ENCODE results near the gene NIFK. TPM values are rescaled to one million over a fixed set of nuclear protein-coding genes. Genes with fewer than 3 reads are reported as not detected.
"Not testable (repeated sequence)": the region's sequence is repeated elsewhere in the genome, so short reads cannot be mapped to it uniquely, and the experiment has no call there.

The NIFK gene
- total RNA-seq, 2 donors from 2014 or later, result 118 to 137 TPM

DNA sequence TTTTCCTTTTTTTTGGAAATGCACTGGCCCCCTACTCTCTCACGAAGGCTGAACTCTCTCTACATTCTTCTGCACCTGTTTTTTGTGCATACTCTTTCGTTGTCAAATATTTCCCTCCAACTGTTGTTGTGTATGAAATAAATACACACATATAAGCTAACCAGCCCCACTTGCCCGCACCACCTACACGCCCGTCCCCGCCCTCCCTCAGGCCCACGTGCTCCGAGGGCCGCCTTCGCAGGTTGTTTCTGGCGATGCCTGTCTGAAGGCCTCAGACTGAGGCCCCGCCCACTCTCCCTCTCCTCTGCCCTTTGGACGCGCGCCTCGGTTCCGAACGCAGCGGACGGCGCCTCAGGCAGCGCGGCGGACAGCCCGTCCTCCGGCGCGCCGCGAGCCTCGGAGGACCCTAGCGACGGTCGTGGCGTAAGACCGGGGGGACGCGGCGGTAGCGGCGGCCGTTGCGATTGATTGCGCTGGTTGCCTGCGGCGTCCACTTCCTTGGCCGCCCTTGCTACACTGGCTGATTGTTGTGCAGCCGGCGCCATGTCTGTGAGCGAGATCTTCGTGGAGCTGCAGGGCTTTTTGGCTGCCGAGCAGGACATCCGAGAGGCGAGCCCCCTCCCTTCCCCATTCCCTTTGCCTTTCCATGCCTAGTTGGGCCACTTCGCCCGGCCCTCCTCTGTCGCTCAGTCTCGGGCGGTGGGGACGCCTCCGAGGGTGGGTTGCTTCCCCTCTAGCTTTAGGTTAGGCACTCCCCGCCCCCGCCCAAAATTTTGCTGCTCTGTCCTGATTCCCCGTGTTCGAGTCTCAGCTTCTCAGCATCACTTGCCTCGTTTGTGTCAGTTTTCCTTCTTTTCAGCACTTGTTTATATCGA is 18.8 kb upstream of the NIFK start, which contains the start of gene TSN:
Gene TSN (plus strand): TSS at position 415 of the 875 bp plus-strand sequence. CDS start 129 bp downstream, at position 544.
- ATAC-seq (replicated peaks in 1 of 2) (peak; percentile 98 to 99), DNase-seq (peak; percentile 98 to 99)
- no peaks in the 10 kb centered on the region for H3K27me3 Mint-ChIP-seq (ENCODE audit: low read depth)
- H3K36me3 Mint-ChIP-seq (ENCODE audit: insufficient read depth in 2 of 2), result peaks cover 5 to 9% of the 10 kb centered on the region in 2 donors
- H3K4me1 Mint-ChIP-seq (ENCODE audit: low read depth), result peaks cover 36% of the 10 kb centered on the region
- H3K27ac Mint-ChIP-seq, result peak within 1 kb of the TSS; percentile 84
- peak within 1 kb of the TSS; percentile 83 to 87 for H3K4me3 Mint-ChIP-seq
- H3K9me3 Mint-ChIP-seq, result no peaks in the 10 kb centered on the region

DNA sequence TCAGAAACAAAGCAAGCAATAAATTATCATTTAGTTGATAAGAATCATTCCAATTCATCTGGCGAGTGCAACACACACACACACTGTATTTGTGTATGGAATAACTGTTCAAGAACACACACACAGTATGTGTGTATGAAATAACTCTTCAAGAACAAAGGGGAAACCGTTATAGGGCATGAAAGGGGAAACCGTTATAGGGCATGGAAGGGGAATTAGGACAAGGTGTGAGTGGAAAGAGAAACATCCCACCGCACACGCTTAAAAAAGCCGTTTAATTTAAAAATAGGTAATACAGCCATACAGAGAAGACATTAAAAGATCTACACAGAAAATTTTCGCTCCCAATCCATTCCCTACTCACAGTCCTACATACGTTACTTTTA is 18.2 kb upstream of the NIFK start:
- H3K36me3 Mint-ChIP-seq (ENCODE audit: insufficient read depth in 2 of 2), result peaks cover 5 to 9% of the 10 kb centered on the region in 2 donors
- peaks cover 34% of the 10 kb centered on the region for H3K4me1 Mint-ChIP-seq (ENCODE audit: low read depth)
- DNase-seq, result no peak
- no peaks in the 10 kb centered on the region for H3K9me3 Mint-ChIP-seq
- peak overlapping the region; percentile 66 for H3K27ac Mint-ChIP-seq
- no peaks in the 10 kb centered on the region for H3K27me3 Mint-ChIP-seq (ENCODE audit: low read depth)
- peak overlapping the region; percentile 83 to 87 for H3K4me3 Mint-ChIP-seq
- ATAC-seq (replicated peaks in 1 of 2), result no peak

DNA sequence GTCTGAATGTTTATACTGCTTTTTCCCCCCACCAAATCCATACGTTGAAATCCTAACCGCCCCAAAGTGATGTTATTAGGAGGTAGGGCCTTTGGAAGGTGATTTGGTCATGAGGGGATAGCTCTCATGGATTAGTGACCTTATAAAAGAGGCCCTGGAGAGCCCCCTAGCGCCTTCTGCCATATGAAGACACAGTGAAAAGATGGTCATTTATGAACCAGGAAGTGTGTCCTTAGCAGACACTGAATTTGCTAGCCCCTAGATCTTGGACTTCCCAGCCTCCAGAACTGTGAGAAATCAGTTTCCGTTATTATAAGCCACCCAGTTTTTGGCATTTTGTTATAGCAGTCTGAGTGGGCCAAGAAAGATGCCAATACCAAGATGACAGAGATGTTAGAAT is 11.5 kb upstream of the NIFK start:
- no peaks in the 10 kb centered on the region for H3K27me3 Mint-ChIP-seq (ENCODE audit: low read depth)
- H3K4me1 Mint-ChIP-seq (ENCODE audit: low read depth), result peaks cover 15% of the 10 kb centered on the region
- no peak overlapping the region for H3K4me3 Mint-ChIP-seq
- ATAC-seq (replicated peaks in 1 of 2) (peak; percentile 30 to 49), DNase-seq (no peak)
- H3K9me3 Mint-ChIP-seq, result no peaks in the 10 kb centered on the region
- H3K27ac Mint-ChIP-seq, result peak overlapping the region; percentile 85
- no peaks in the 10 kb centered on the region for H3K36me3 Mint-ChIP-seq (ENCODE audit: insufficient read depth in 2 of 2)

DNA sequence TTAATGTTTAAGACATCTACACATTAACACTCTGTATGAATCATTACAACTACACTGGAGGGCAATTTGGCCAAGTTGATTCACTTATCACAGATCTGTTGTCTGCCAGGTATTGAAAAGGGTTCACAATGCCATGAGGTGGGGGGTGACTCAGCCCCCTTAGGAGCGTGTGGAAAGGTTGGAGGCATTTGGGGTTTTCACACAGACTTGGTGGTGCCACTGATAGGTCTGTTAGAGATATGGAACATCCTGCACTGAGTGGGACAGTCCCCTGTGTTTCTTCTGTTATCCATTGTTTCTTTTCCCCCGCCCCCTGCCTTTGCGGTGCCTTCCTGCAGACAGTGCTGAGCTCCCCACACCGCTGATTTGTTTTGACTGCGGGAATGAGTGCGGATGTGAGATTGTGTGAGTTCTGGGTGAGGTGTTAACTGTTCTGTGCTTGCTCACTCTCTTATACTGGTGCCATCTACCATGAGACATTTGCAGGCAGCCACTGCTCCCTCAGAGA is 9.4 kb upstream of the NIFK start:
- Mint-ChIP-seq H3K4me1 (ENCODE audit: low read depth) (peaks cover 15% of the 10 kb centered on the region), H3K27ac (no peak overlapping the region), H3K36me3 (ENCODE audit: insufficient read depth in 2 of 2) (no peaks in the 10 kb centered on the region), H3K27me3 (ENCODE audit: low read depth) (no peaks in the 10 kb centered on the region), H3K9me3 (no peaks in the 10 kb centered on the region), H3K4me3 (peak overlapping the region in 1 of 2 donors; percentile 20)
- peak; percentile 29 to 48 for DNase-seq
- peak; percentile 85 to 93 for ATAC-seq (replicated peaks in 1 of 2)

DNA sequence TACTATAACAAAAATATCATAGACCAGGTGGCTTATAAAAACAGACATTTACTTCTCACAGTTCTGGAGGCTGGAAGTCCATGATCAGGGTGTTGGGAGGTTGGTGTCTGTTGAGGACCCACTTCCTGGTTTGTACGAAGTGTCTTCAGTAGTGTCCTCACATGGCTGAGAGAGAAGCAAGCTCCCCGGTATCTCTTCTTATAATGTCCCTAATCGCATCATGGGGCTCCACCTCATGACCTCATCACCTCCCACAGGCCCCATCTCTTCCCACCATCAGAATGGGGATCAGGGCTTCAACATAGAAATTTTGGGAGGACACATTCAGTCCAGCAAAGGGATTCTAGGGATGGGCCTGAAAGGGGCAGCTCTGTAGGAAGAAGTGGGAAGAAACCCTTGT is 4.8 kb upstream of the NIFK start:
- no peaks in the 10 kb centered on the region for H3K27me3 Mint-ChIP-seq (ENCODE audit: low read depth)
- H3K36me3 Mint-ChIP-seq (ENCODE audit: insufficient read depth in 2 of 2), result peaks cover 0 to 2% of the 10 kb centered on the region in 2 donors
- ATAC-seq (replicated peaks in 1 of 2), result no peak
- no peak overlapping the region for H3K27ac Mint-ChIP-seq
- H3K4me3 Mint-ChIP-seq, result no peak overlapping the region
- peaks cover 29% of the 10 kb centered on the region for H3K4me1 Mint-ChIP-seq (ENCODE audit: low read depth)
- H3K9me3 Mint-ChIP-seq, result no peaks in the 10 kb centered on the region
- no peak for DNase-seq

DNA sequence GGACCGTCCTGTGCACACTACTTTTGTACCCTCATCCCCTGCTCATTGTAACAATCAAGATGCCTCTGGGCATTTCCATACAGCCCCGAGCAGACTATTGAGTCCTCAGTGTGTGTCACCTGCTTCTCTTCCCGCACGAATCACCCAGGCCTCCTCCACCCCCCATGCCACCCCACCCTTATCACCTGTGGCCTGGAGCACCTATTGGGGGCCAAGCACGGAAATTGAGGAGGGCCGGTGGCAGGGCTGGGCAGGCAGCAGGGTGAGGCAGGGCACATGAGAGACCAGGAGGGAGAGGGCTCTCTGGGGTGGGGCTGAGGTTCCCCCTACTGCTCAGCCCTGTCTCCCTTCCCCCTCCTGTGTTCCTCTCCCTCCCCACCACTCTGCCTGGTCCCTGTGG is 4.3 kb upstream of the NIFK start:
- ATAC-seq (replicated peaks in 1 of 2), result no peak
- Mint-ChIP-seq H3K27ac (no peak overlapping the region), H3K4me1 (ENCODE audit: low read depth) (peaks cover 24% of the 10 kb centered on the region)

DNA sequence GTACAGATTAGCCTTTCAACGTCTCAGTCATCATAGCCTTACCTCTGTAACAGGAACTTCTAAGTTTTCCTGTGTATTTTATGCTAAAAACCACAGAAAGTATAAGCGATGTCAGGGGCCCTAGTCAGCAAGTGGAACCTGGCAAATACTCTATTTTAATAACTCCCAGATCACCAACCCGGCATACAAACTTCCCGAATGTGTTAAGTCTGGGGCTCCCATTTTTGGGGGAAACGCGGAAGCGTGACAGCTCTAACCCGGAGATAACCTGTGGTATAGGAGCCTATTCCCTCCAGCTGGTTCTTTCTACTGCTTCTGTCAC is 574 bp downstream of the NIFK start:
- DNase-seq (no peak), ATAC-seq (replicated peaks in 1 of 2) (no peak)
- no peaks in the 10 kb centered on the region for H3K9me3 Mint-ChIP-seq
- H3K4me1 Mint-ChIP-seq (ENCODE audit: low read depth), result peaks cover 57% of the 10 kb centered on the region
- H3K36me3 Mint-ChIP-seq (ENCODE audit: insufficient read depth in 2 of 2), result peaks cover 14 to 35% of the 10 kb centered on the region in 2 donors
- no peaks in the 10 kb centered on the region for H3K27me3 Mint-ChIP-seq (ENCODE audit: low read depth)
- peak overlapping the region; percentile 95 for H3K27ac Mint-ChIP-seq
- peak overlapping the region; percentile 97 to 98 for H3K4me3 Mint-ChIP-seq

More for the DNA sequence above, 4.3 kb upstream of the NIFK start:
- DNase-seq, result no peak
- Mint-ChIP-seq H3K9me3 (no peaks in the 10 kb centered on the region), H3K4me3 (no peak overlapping the region), H3K27me3 (ENCODE audit: low read depth) (no peaks in the 10 kb centered on the region), H3K36me3 (ENCODE audit: insufficient read depth in 2 of 2) (peaks cover under 1 to 6% of the 10 kb centered on the region in 2 donors)

DNA sequence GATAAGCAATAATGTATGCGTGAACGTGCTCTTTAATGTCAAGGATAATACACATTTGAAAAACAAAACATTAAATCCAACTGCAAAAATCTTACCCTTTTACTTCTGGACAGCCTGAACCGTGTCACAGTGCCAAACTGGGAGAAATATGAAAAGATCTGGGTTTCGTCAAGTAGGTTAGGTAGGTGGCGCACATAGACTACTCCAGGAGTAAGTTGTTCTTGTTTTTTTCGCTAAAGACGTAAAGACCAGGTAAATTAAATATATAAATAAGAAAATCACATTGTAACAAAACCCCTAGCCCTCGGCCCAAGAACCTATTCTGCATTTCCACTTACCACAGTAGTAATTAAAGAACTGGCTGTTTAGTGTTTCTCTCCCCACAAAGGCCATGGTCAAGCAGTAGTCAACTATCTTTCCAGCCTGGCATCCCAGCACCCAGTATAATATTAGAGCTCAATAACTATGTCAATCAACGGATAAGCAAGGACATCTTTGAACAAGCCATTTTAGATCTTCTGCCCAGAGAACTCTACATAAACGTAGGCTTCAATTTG is 1.1 kb downstream of the NIFK start:
- Mint-ChIP-seq H3K27me3 (ENCODE audit: low read depth) (no peaks in the 10 kb centered on the region), H3K27ac (peak overlapping the region; percentile 95), H3K36me3 (ENCODE audit: insufficient read depth in 2 of 2) (peaks cover 16 to 39% of the 10 kb centered on the region in 2 donors), H3K4me1 (ENCODE audit: low read depth) (peaks cover 62% of the 10 kb centered on the region), H3K9me3 (no peaks in the 10 kb centered on the region), H3K4me3 (peak overlapping the region; percentile 97 to 98)
- no peak for DNase-seq
- ATAC-seq (replicated peaks in 1 of 2), result no peak

DNA sequence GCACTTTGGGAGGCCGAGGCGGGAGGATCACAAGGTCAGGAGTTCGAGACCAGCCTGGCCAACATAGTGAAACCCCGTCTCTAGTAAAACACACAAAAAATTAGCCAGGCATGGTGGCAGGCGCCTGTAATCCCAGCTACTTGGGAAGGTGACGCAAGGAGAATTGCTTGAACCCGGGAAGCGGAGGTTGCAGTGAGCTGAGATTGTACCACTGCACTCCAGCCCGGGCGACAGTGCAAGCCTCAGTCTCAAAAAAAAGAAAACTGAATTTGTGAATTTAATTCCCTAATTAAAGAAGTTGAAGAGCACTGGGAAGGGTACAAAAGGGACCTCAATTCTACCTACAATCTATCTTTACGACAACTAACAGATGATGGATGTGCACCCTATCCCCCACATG is 2.1 kb downstream of the NIFK start:
- H3K27me3 Mint-ChIP-seq (ENCODE audit: low read depth), result not testable (repeated sequence)

DNA sequence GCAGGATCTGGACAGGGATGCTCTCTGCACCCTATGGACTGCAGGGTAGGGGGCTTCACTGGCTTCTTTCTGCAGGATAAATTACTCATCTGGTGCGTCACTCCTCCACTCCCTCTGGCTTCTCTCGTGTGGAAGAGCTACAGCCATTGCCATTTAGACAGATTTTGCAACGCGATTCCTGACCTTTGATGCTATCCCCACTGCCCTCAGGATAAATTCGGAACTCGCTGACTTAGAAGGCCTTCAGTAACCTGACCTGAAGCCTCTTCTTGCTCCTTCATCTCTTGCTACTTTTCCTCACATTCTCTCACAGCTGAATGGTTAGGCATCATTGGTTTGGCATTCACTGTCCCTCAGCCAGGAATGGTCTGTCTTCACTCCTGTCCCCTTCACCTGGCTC is 5.3 kb downstream of the NIFK start:
- Mint-ChIP-seq H3K4me1 (ENCODE audit: low read depth) (peaks cover 72% of the 10 kb centered on the region), H3K4me3 (peak overlapping the region in 1 of 2 donors; percentile 3), H3K36me3 (ENCODE audit: insufficient read depth in 2 of 2) (peaks cover 23 to 63% of the 10 kb centered on the region in 2 donors), H3K27me3 (ENCODE audit: low read depth) (no peaks in the 10 kb centered on the region), H3K9me3 (no peaks in the 10 kb centered on the region), H3K27ac (peak overlapping the region; percentile 83)
- no peak for DNase-seq
- no peak for ATAC-seq (replicated peaks in 1 of 2)

More for the DNA sequence above, 2.1 kb downstream of the NIFK start:
- peak overlapping the region; percentile 97 to 98 for H3K4me3 Mint-ChIP-seq
- H3K4me1 Mint-ChIP-seq (ENCODE audit: low read depth), result peaks cover 66% of the 10 kb centered on the region
- not testable (repeated sequence) for DNase-seq; H3K27ac Mint-ChIP-seq; ATAC-seq (replicated peaks in 1 of 2); H3K9me3 Mint-ChIP-seq
- H3K36me3 Mint-ChIP-seq (ENCODE audit: insufficient read depth in 2 of 2), result peaks cover 16 to 47% of the 10 kb centered on the region in 2 donors

DNA sequence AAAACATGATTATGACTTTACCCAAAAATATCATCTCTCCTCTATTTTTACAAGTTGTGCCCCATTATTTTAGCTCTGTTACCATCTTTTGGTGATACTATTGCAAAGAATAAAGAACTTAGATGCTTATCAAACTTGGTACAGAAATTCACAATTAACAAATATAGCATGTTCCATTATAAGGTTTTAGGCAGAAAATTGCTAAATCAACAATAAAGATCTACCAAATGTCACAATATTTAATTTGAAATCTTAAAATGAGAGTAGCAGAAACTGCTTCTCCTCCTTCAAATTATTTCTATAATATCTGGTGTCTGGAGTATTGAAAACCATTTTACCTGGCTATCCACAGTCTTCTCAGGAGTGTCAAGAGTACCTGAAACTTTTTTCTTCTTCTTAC is 8.7 kb downstream of the NIFK start:
- Mint-ChIP-seq H3K27ac (peak overlapping the region; percentile 96), H3K4me1 (ENCODE audit: low read depth) (peaks cover 54% of the 10 kb centered on the region), H3K36me3 (ENCODE audit: insufficient read depth in 2 of 2) (peaks cover 16 to 49% of the 10 kb centered on the region in 2 donors), H3K9me3 (no peaks in the 10 kb centered on the region), H3K27me3 (ENCODE audit: low read depth) (no peaks in the 10 kb centered on the region), H3K4me3 (no peak overlapping the region)
- no peak for DNase-seq
- no peak for ATAC-seq (replicated peaks in 1 of 2)

DNA sequence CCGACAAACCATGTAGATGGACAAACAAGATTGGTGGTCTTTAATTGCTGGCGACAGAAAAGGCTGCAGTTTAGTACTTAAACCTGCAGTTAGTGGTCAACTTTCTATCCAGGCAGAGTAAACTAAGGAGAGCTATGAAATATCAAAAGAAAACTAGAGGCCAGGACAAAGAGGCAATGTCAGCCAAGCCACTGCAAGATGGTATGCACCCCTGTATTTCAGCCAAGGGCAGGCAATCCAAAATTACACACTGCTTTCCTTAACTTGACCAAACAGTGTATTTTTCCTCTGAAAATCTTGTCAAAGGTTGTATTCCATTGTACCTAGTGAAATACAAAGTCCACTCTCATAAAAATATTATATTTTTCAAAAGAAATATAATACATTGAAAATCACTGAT is 9.3 kb downstream of the NIFK start:
- H3K27me3 Mint-ChIP-seq (ENCODE audit: low read depth), result no peaks in the 10 kb centered on the region
- no peak for DNase-seq
- H3K9me3 Mint-ChIP-seq, result no peaks in the 10 kb centered on the region
- H3K36me3 Mint-ChIP-seq (ENCODE audit: insufficient read depth in 2 of 2), result peaks cover 16 to 43% of the 10 kb centered on the region in 2 donors
- H3K4me3 Mint-ChIP-seq, result no peak overlapping the region
- ATAC-seq (replicated peaks in 1 of 2), result no peak
- H3K27ac Mint-ChIP-seq, result peak overlapping the region; percentile 96
- H3K4me1 Mint-ChIP-seq (ENCODE audit: low read depth), result peaks cover 56% of the 10 kb centered on the region

DNA sequence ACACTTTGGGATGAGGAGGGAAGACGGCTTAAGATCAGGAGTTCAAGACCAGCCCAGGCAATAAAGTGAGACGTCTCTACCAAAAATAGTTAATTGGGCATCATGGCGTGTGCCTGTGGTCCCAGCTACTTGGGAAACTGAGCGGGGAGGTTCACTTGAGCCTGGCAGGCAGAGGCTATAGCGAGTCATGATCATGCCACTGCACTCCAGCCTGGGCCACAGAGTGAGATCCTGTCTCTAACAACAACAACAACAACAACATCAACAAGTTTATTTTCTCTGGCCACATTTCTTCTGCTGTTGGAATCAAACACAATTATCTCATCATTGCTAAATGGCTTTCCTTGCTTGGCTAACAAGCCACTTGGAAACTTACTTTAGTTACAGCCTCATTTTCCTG is 13.4 kb downstream of the NIFK start:
- Mint-ChIP-seq H3K4me3 (peak overlapping the region; percentile 66 to 82), H3K27ac (peak overlapping the region; percentile 99), H3K9me3 (no peaks in the 10 kb centered on the region), H3K4me1 (ENCODE audit: low read depth) (peaks cover 52% of the 10 kb centered on the region), H3K27me3 (ENCODE audit: low read depth) (no peaks in the 10 kb centered on the region), H3K36me3 (ENCODE audit: insufficient read depth in 2 of 2) (peaks cover 7 to 11% of the 10 kb centered on the region in 2 donors)
- ATAC-seq (replicated peaks in 1 of 2) (no peak), DNase-seq (no peak)
